Superior temporal gyrus (tissue), 1 donor: ENCODE measurements around the gene MAIP1.

Experiments used
- DNase-seq: peaks from one replicate; pipeline ENCODE4 v3.0.0-alpha.2; 2016; ENCODE audit errors: extremely low spot score

The MAIP1 gene

GRCh38 chr2:199989822-199990221, 34.4 kb downstream of the MAIP1 start:
- DNase-seq = no peak

- no peak for DNase-seq
These were observed 36.3 kb downstream of the MAIP1 start for GRCh38 chr2:199991691-199992090.

- DNase-seq = no peak
These were observed 36.9 kb downstream of the MAIP1 start for GRCh38 chr2:199992296-199992695.

- DNase-seq = no peak
These were observed 39.0 kb downstream of the MAIP1 start for GRCh38 chr2:199994371-199994770.

GRCh38 chr2:199994896-199995295, 39.5 kb downstream of the MAIP1 start:
- DNase-seq = no peak

GRCh38 chr2:199997296-199997695, 41.9 kb downstream of the MAIP1 start:
- no peak for DNase-seq

- no peak for DNase-seq
These were observed 43.8 kb downstream of the MAIP1 start for GRCh38 chr2:199999166-199999565.

- DNase-seq = no peak
These were observed 45.2 kb downstream of the MAIP1 start for GRCh38 chr2:200000444-200001163.

- no peak for DNase-seq
These were observed 48.1 kb downstream of the MAIP1 start for GRCh38 chr2:200003444-200003843.

GRCh38 chr2:200005675-200006074, 50.3 kb downstream of the MAIP1 start:
- no peak for DNase-seq

- DNase-seq = no peak
These were observed 51.9 kb downstream of the MAIP1 start for GRCh38 chr2:200007306-200007705.

GRCh38 chr2:200012401-200012800, 57.0 kb downstream of the MAIP1 start:
- peak; percentile 26 for DNase-seq
